Mesendoderm (in vitro differentiated cells): ENCODE measurements around the gene LCP1.

Experiments used
- DNase-seq: peaks from one replicate; pipeline ENCODE4 v3.0.0; 2013
- H2AK5ac ChIP-seq: 2 replicates; pipeline ENCODE4 v1.6.1; 2013; ENCODE audit warnings: low read length, inconsistent platforms
- H2BK120ac ChIP-seq: 2 replicates; pipeline ENCODE4 v1.6.1; 2013; ENCODE audit warnings: low read depth, mild to moderate bottlenecking, low read length, moderate library complexity, mixed read lengths
- H2BK15ac ChIP-seq: replicated peaks from 2 replicates; pipeline ENCODE4 v1.6.1; 2013; ENCODE audit warnings: low read depth, mild to moderate bottlenecking, moderate library complexity
- H2BK5ac ChIP-seq: 2 replicates; pipeline ENCODE4 v1.6.1; 2013; ENCODE audit warnings: low read length, inconsistent platforms
- H3K18ac ChIP-seq: 2 replicates; pipeline ENCODE4 v1.6.1; 2013; ENCODE audit warnings: mild to moderate bottlenecking, low read length, mixed read lengths
- H3K23ac ChIP-seq: one replicate; pipeline ENCODE4 v1.6.1; 2013; ENCODE audit warnings: low read length
- H3K27ac ChIP-seq: 2 replicates; pipeline ENCODE4 v1.5.1; 2013; ENCODE audit warnings: low read depth, mild to moderate bottlenecking, inconsistent platforms, low read length, moderate library complexity
- H3K27me3 ChIP-seq: 2 replicates; pipeline ENCODE4 v1.6.1; 2013; ENCODE audit warnings: low read length, control low read depth, mild to moderate bottlenecking, inconsistent platforms; ENCODE audit not compliant: insufficient read depth, poor library complexity
- H3K36me3 ChIP-seq: 2 replicates; pipeline ENCODE4 v1.6.1; 2013; ENCODE audit warnings: low read length, inconsistent platforms; ENCODE audit not compliant: control insufficient read depth, insufficient read depth
- H3K4ac ChIP-seq: one replicate; pipeline ENCODE4 v1.6.1; 2013; ENCODE audit warnings: low read depth, mild to moderate bottlenecking, low read length, moderate library complexity
- H3K4me1 ChIP-seq: 2 replicates; pipeline ENCODE4 v1.6.1; 2013; ENCODE audit warnings: low read depth, low read length, inconsistent platforms; ENCODE audit not compliant: control insufficient read depth
- H3K4me2 ChIP-seq: 2 replicates; pipeline ENCODE4 v1.6.1; 2013; ENCODE audit warnings: low read length
- H3K4me3 ChIP-seq: 2 replicates; pipeline ENCODE4 v1.5.1; 2013; ENCODE audit warnings: mild to moderate bottlenecking, low read length
- H3K56ac ChIP-seq: one replicate; pipeline ENCODE4 v1.6.1; 2013; ENCODE audit warnings: low read length
- H3K79me1 ChIP-seq: 2 replicates; pipeline ENCODE4 v1.6.1; 2013; ENCODE audit warnings: low read length, inconsistent platforms
- H3K79me2 ChIP-seq: 2 replicates; pipeline ENCODE4 v1.6.1; 2013; ENCODE audit warnings: mild to moderate bottlenecking, low read length; ENCODE audit not compliant: control insufficient read depth, insufficient read depth
- H3K9ac ChIP-seq: 2 replicates; pipeline ENCODE4 v1.6.1; 2013; ENCODE audit warnings: low read length, inconsistent platforms
- H4K5ac ChIP-seq: one replicate; pipeline ENCODE4 v1.6.1; 2013; ENCODE audit warnings: low read length
- H4K8ac ChIP-seq: one replicate; pipeline ENCODE4 v1.6.1; 2013; ENCODE audit warnings: low read depth, mild to moderate bottlenecking, control low read depth, low read length, moderate library complexity
- WGBS: extraction: QIAGEN DNeasy Blood & Tissue Kit; methylation state at CpG from one replicate; pipeline ENCODE4 v1.1.7; 2013; ENCODE audit warnings: low lambda C conversion rate, missing lambda C conversion rate; ENCODE audit not compliant: insufficient coverage; ENCODE audit errors: extremely low coverage; 5-methylcytosine and 5-hydroxymethylcytosine counted together

The LCP1 gene

DNA sequence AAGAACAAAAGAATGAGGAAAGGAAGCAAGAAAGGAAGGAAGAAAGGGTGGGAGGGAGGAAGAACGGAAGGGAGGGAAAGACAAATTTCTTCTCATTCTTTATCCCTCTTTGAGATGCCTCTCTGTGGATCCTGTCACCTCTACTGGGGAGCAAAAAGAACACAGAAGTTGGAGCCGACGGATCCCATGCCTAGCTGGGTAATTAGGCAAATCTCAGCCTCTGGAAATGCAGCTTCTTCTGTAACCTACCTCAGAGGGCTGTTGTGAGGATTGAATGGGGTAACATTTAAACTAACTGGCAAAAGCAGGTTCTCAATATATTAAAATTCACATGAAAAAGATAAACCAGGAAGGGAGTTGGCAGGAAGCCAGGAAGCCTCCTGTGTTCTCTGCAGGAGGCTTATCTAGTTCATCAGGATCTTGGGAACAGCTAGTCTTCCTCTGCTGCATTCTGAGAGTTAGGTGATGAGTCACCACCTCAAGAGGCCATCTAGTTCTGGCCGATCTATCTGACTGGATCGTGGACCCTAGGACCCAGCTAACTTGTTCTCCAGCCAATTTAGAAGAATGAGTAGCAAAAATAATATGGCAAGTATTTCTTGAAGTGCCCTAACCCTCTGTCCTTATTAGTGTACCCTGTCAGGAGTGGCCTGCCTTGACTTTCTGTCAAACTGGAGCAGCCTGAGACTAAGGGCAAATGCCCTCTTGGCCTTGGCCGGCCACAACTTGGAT, 61.9 kb downstream of the LCP1 start:
- H3K23ac ChIP-seq = no peak overlapping the region
- no peak overlapping the region for H2BK5ac ChIP-seq
- no peak overlapping the region for H3K4me2 ChIP-seq
- peaks cover 7% of the 10 kb centered on the region for H3K4me1 ChIP-seq
- no peak overlapping the region for H2BK120ac ChIP-seq
- H3K36me3 ChIP-seq = no peaks in the 10 kb centered on the region
- no peak overlapping the region for H2AK5ac ChIP-seq
- no peak overlapping the region for H4K5ac ChIP-seq
- no peak overlapping the region for H3K9ac ChIP-seq
- H3K4ac ChIP-seq = no peak overlapping the region
- H2BK15ac ChIP-seq = no peak overlapping the region
- WGBS = no CpG with 5 or more reads among the region's 6 CpGs
- H3K79me2 ChIP-seq = no peaks in the 10 kb centered on the region
- H3K27ac ChIP-seq = peak overlapping the region; percentile 33
- DNase-seq = peak; percentile 85
- H3K56ac ChIP-seq = no peak overlapping the region
- H3K18ac ChIP-seq = no peak overlapping the region
- H3K27me3 ChIP-seq = no peaks in the 10 kb centered on the region
- no peak overlapping the region for H3K4me3 ChIP-seq
- H4K8ac ChIP-seq = no peak overlapping the region
- H3K79me1 ChIP-seq = no peaks in the 10 kb centered on the region

DNA sequence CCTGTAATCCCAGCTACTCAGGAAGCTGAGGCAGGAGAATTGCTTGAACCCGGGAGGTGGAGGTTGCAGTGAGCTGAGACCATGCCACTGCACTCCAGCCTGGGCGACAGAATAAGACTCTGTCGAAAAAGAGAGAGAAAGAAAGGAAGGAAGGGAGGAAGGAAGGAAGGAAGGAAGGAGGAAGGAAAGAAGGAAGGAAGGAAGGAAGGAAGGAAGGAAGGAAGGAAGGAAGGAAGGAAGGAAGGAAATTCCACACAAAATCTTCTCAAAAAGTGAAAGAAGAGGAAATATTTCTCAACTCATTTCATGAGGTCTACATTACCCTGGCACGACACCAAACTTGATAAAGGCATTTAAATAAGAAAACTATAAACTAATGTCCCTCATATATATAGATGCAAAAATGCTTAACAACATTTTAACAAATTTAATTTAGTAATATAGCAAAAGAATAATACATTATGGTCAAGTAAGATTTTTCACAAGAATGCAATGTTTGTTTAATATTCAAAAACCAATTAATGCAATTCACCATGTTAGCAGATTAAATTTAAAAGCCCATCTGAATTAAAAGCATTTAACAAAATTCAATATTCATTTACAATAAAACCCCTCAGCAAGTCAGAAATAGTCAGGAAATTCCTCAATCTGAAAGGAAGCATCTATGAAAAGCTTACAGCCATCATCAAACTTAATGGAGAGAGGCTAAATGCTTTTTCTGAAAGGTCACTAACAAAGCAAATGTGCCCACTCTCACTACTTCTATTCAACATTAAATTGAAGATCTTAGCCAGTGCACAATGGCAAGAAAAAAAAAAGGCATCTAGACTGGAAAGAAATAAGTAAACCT, 65.1 kb downstream of the LCP1 start:
- Histone ChIP-seq H3K27ac (no peak overlapping the region), H3K23ac (no peak overlapping the region), H3K4me3 (no peak overlapping the region), H3K9ac (no peak overlapping the region), H2AK5ac (no peak overlapping the region), H3K36me3 (no peaks in the 10 kb centered on the region), H3K56ac (no peak overlapping the region), H2BK120ac (no peak overlapping the region), H4K8ac (no peak overlapping the region), H3K4me1 (peaks cover 7% of the 10 kb centered on the region), H3K27me3 (no peaks in the 10 kb centered on the region), H2BK15ac (no peak overlapping the region), H3K18ac (no peak overlapping the region), H2BK5ac (no peak overlapping the region), H3K4me2 (no peak overlapping the region), H3K79me1 (no peaks in the 10 kb centered on the region), H3K79me2 (no peaks in the 10 kb centered on the region), H3K4ac (no peak overlapping the region), H4K5ac (no peak overlapping the region)
- WGBS = no CpG with 5 or more reads among the region's 4 CpGs
- DNase-seq = no peak

DNA sequence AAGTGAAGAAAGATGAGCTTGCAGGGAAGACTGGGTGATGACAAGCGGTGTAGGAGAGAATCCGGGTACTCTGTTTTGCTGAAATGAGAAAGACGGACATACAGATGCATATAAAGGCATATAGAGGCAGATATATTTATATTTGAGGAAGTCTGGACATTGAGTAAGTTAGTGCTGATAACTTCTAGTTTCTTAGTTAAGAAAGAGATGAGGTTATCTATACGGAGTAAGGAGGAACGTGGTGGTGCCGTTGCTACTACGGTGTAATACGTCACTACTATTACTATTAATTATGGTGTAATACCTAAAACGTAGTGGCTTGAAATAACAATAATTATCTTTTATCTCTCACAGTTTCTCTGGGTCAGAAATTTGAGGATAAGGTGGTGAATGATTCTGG, 67.4 kb downstream of the LCP1 start:
- H3K9ac ChIP-seq = no peak overlapping the region
- H3K27me3 ChIP-seq = no peaks in the 10 kb centered on the region
- H2BK15ac ChIP-seq = no peak overlapping the region
- no peaks in the 10 kb centered on the region for H3K79me1 ChIP-seq
- no CpG with 5 or more reads among the region's 9 CpGs for WGBS
- H2BK120ac ChIP-seq = no peak overlapping the region
- no peak overlapping the region for H3K4me2 ChIP-seq
- H4K8ac ChIP-seq = no peak overlapping the region
- H3K27ac ChIP-seq = no peak overlapping the region
- H3K4me3 ChIP-seq = no peak overlapping the region
- H4K5ac ChIP-seq = no peak overlapping the region
- no peak overlapping the region for H3K18ac ChIP-seq
- no peak overlapping the region for H2BK5ac ChIP-seq
- no peaks in the 10 kb centered on the region for H3K36me3 ChIP-seq
- no peaks in the 10 kb centered on the region for H3K79me2 ChIP-seq
- H2AK5ac ChIP-seq = no peak overlapping the region
- peaks cover 2% of the 10 kb centered on the region for H3K4me1 ChIP-seq
- H3K23ac ChIP-seq = no peak overlapping the region
- no peak overlapping the region for H3K4ac ChIP-seq
- H3K56ac ChIP-seq = no peak overlapping the region
- no peak for DNase-seq

DNA sequence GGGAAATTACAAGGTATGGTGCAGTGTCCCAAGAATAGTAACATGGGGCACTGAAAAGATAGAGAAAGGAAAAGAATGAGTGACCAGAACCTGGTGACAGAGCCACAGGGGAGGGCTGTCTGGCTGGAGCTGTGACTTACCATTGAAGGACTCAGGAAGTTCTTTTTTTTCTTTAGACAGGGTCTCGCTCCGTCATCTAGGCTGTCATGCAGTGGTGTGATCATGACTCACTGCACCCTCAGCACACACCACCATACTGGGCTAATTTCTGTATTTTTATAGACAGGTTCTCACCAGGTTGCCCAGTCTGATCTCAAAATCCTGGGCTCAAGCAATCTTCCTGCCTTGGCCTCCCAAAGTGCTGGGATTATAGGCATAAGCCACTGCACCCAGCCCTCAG, 68.4 kb downstream of the LCP1 start:
- no peak overlapping the region for H3K4ac ChIP-seq
- H3K36me3 ChIP-seq = no peaks in the 10 kb centered on the region
- H3K23ac ChIP-seq = no peak overlapping the region
- no peak overlapping the region for H3K18ac ChIP-seq
- no peak overlapping the region for H3K4me2 ChIP-seq
- no peak overlapping the region for H4K8ac ChIP-seq
- no peak for DNase-seq
- H2BK5ac ChIP-seq = no peak overlapping the region
- no peak overlapping the region for H3K56ac ChIP-seq
- no peak overlapping the region for H3K27ac ChIP-seq
- no peak overlapping the region for H4K5ac ChIP-seq
- H2AK5ac ChIP-seq = no peak overlapping the region
- no peaks in the 10 kb centered on the region for H3K79me2 ChIP-seq
- no peak overlapping the region for H3K4me3 ChIP-seq
- no peaks in the 10 kb centered on the region for H3K79me1 ChIP-seq
- H2BK15ac ChIP-seq = no peak overlapping the region
- H3K9ac ChIP-seq = no peak overlapping the region
- no peaks in the 10 kb centered on the region for H3K27me3 ChIP-seq
- no peaks in the 10 kb centered on the region for H3K4me1 ChIP-seq
- WGBS = no CpG with 5 or more reads among the region's 2 CpGs
- H2BK120ac ChIP-seq = no peak overlapping the region

DNA sequence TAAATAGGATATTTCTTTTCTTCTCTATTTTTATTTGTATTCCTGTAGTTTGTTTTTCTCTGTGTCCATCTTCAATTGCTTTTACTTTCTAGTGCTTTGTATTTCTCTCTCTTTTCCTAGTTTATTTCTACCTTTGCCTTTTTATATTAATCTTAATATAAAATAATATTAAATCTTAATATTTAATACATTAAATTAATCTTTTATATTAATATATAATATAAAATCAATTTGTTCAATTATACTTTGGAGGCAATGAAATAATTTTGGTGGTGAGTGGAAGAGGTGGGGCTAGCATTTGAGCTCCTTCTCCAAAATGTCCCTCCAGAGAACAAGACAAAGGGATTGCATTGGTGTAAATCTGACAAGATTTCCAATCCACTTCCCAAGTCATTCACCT, 70.8 kb downstream of the LCP1 start:
- no peaks in the 10 kb centered on the region for H3K27me3 ChIP-seq
- H3K4me2 ChIP-seq = no peak overlapping the region
- no peak overlapping the region for H3K9ac ChIP-seq
- H3K4me3 ChIP-seq = no peak overlapping the region
- H3K56ac ChIP-seq = no peak overlapping the region
- no peak overlapping the region for H3K23ac ChIP-seq
- no peak overlapping the region for H2BK5ac ChIP-seq
- H3K27ac ChIP-seq = no peak overlapping the region
- no peak overlapping the region for H3K18ac ChIP-seq
- H3K36me3 ChIP-seq = no peaks in the 10 kb centered on the region
- H3K79me2 ChIP-seq = no peaks in the 10 kb centered on the region
- H4K8ac ChIP-seq = no peak overlapping the region
- no peak overlapping the region for H2BK15ac ChIP-seq
- no peak overlapping the region for H4K5ac ChIP-seq
- no peaks in the 10 kb centered on the region for H3K4me1 ChIP-seq
- H3K79me1 ChIP-seq = no peaks in the 10 kb centered on the region
- H3K4ac ChIP-seq = no peak overlapping the region
- no peak for DNase-seq
- H2BK120ac ChIP-seq = no peak overlapping the region
- no peak overlapping the region for H2AK5ac ChIP-seq
